AG08395 (cell line): ENCODE results near the gene KLHL15.
A peak's percentile ranks its signal among the peaks of the same experiment; 100 is the strongest.
"Not testable (repeated sequence)": the region's sequence is repeated elsewhere in the genome, so short reads cannot be mapped to it uniquely, and the experiment has no call there.

ENCODE experiments used
- DNase-seq: peaks from one replicate; pipeline ENCODE4 v3.0.0; 2012; ENCODE audit warnings: mixed read lengths, low spot score

Gene KLHL15

GRCh38 chrX:24027086-24027485, at the start of gene KLHL15:
Gene KLHL15, minus strand, starts transcription at chrX:24027186. Its CDS starts 20,493 bp downstream, at chrX:24006693.
- DNase-seq: no peak

- DNase-seq: no peak
Observed at GRCh38 chrX:24069877-24070276, 42.9 kb upstream of the KLHL15 start.

GRCh38 chrX:24063488-24063887, 36.5 kb upstream of the KLHL15 start:
- DNase-seq: no peak

- DNase-seq: no peak
Observed at GRCh38 chrX:24055043-24055356, 28.0 kb upstream of the KLHL15 start.

- peak; percentile 96 for DNase-seq
Observed at GRCh38 chrX:24054182-24055042, 27.4 kb upstream of the KLHL15 start, which contains the start of gene EIF2S3. Gene EIF2S3, plus strand, starts transcription at chrX:24054956. Its CDS starts 13 bp downstream, at chrX:24054969.

GRCh38 chrX:24050522-24051318, 23.7 kb upstream of the KLHL15 start:
- not testable (repeated sequence) for DNase-seq

- not testable (repeated sequence) for DNase-seq
Observed at GRCh38 chrX:24049643-24050042, 22.7 kb upstream of the KLHL15 start.

GRCh38 chrX:24046060-24046459, 19.1 kb upstream of the KLHL15 start:
- not testable (repeated sequence) for DNase-seq

- no peak for DNase-seq
Observed at GRCh38 chrX:24037729-24038128, 10.7 kb upstream of the KLHL15 start.

- no peak for DNase-seq
Observed at GRCh38 chrX:24034485-24034884, 7.5 kb upstream of the KLHL15 start.

GRCh38 chrX:24030597-24030996, 3.6 kb upstream of the KLHL15 start:
- DNase-seq: no peak

- no peak for DNase-seq
Observed at GRCh38 chrX:24027985-24028384, 999 bp upstream of the KLHL15 start.

GRCh38 chrX:24026432-24026831, 554 bp downstream of the KLHL15 start:
- DNase-seq: no peak

GRCh38 chrX:24025741-24026403, 1.1 kb downstream of the KLHL15 start:
- no peak for DNase-seq

GRCh38 chrX:24024819-24025740, 1.9 kb downstream of the KLHL15 start:
- peak; percentile 88 for DNase-seq

GRCh38 chrX:24023972-24024669, 2.9 kb downstream of the KLHL15 start:
- no peak for DNase-seq

GRCh38 chrX:24023544-24023943, 3.4 kb downstream of the KLHL15 start:
- DNase-seq: no peak

GRCh38 chrX:24020306-24020876, 6.6 kb downstream of the KLHL15 start:
- DNase-seq: no peak

- DNase-seq: no peak
Observed at GRCh38 chrX:24019448-24019847, 7.5 kb downstream of the KLHL15 start.

- no peak for DNase-seq
Observed at GRCh38 chrX:24018809-24019208, 8.2 kb downstream of the KLHL15 start.
